Hematopoietic multipotent progenitor cell (in vitro differentiated cells): ENCODE measurements around the gene EYA2. TPM values are rescaled to one million over a fixed set of nuclear protein-coding genes. Genes with fewer than 3 reads are reported as not detected.

Experiments
- DNase-seq, 3 donors: peaks; one replicate each; pipeline ENCODE4 v3.0.0-alpha.2; 2011 to 2015; ENCODE audit warnings: low read depth in 2 of 3, low spot score in 2 of 3
- total RNA-seq: library from RNA; depleted of rRNA; stranded (reverse); fragments of >200 nt; gene quantifications from one replicate; pipeline ENCODE4 v1.2.3, GENCODE V29; 2012

EYA2 gene
- total RNA-seq, 1 donor: not detected

DNA sequence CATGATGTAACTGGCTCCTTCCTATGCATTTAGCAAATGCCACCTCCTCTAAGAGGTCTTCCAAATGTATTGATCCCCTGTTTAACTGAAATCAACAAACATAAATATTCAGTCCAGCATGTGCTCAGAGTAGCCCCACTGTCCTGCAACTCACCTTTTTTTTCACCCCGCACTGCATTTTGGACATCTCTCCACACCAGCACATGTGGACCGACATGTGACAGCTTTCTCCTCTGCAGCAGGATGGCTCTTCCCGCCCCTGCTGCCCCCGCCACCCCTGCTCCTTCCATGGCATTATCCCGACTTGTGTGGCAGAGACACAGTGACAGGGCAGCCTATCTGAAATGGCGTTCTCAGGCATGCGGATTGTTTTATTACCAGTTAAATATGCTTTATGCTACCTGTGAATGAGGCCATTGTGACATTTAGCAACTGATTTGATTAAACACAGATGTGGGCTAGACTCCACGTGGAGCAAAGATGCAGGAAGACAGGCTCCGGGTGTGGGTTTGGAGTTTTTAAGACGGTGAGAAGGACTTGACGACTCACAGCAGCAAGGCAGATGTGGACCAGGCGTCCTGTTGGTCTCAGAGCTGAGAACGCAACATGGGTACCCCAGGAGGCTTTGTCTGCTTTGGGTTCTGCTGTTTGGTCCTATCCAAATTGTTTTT, 161.2 kb downstream of the EYA2 start:
- no peak for DNase-seq

DNA sequence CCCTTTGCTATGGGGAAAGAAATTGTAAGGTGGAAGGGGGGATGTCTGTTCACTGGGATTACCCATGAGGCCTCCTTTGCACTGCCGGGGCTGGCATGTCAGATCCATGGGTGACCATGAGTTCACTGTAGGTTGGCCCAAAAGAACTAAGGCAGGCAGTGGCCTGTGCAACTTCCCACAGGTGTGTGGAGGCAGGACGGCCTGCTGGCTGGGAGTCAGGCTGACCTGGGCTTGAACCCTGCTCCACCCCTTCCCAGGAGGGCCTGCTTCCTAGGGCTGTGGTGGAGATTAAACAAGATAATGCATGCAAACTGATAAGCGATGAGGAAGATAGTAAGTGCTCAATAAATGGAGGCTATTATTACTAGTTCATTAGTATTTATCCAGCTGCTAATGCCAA, 163.0 kb downstream of the EYA2 start:
- DNase-seq: no peak

DNA sequence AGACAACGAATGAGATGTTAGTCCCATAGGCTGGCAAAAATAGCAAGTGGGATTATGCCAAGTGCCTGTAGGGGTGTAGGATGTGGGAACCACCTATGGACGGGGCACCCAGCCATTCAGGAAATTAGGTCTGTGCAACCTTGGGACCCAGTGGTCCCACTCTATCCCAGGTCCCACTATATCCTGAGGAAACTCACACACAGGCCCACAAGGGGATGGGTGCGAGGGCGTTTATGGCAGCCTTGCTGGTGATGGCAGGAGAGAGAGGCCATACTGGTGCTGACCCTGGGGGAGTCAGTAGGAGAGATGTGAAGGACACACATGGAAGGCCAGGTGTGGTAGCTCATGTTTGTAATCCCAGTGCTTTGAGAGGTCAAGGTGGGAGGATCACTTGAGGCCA, 163.6 kb downstream of the EYA2 start:
- DNase-seq: no peak

DNA sequence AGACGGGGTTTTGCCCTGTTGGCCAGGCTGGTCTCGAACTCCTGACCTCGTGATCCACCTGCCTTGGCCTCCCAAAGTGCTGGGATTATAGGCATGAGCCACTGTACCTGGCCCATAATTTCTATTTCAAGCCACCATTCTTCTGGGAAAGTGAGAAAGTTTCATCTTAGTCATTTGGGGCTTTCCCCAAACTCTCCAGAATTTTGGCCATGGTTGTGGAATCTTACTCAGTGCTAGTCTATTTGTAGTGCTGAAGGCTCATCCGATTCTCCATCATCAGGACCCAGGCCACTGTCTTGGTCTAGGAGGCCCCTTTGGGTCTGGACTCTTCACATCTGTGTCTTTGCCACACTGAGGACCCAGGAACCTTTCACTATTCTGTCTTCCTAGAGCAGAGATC, 164.9 kb downstream of the EYA2 start:
- DNase-seq: no peak

DNA sequence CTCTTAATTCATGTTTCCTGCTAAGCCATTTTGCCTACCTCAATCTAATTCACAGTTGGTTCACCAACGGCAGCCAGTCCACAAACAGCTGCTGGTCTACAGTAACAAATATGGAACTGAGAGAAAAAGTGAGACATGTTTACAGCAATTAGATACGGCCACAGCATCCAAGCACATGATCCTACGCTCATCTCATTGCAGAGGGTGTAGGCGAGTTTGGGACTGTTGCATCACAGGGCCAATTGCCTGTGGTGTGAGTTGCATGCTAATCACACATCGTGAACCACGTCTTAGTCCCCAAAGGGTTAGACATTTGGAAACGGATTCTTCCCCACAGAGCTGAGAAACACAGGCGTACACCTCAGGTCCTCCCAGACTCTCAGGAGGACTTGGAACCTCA, 166.9 kb downstream of the EYA2 start:
- DNase-seq: no peak

DNA sequence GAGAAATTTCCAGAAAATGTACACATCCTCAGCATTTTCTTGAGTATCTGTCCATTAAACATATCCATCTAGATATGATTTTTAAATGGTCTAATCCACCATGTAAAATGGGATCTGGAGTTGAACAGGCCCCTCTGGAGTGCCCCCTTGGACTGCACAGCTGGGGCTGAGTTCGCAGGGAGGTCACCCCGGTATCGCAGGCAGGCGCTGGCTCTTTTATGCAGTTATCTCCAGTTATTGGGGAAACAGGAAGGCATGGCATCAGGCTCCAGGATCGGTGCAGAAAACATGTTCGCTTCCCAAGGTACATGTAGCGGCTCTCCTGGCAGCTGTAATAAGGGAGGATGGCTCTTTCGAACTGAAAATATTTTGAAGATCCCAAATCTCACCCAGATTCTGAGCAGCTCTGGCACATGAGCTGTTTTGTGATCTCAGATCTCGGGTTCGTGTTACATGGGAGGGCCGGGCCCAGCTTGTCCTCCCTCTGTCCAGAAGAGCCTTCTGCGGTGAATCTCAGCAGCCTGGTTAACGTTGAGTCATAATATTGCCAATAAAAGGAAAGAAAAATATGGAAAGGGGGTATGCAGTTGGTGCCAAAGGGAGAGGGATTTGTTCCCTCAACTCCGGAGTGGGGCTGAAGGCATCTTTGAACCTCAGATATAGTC, 167.7 kb downstream of the EYA2 start:
- no peak for DNase-seq

DNA sequence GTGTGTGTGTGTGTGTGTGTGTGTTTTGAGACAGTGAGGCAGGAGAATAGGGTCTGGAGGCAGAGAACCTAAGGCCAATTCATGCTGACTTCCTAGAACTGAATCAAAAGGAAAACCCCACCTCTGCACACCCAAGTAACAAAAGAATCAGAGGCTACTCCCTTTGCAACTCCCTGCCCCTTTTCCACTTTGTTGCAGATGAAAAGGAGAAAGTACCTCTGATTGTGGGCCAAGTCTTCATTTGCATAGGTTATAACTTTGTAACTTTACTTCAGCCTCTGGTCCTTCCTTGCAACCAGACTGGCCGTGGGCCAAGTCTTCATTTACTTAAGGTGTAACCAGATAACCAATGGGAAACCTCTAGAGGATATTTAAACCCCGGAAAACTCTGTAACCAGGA, 168.8 kb downstream of the EYA2 start:
- no peak for DNase-seq

DNA sequence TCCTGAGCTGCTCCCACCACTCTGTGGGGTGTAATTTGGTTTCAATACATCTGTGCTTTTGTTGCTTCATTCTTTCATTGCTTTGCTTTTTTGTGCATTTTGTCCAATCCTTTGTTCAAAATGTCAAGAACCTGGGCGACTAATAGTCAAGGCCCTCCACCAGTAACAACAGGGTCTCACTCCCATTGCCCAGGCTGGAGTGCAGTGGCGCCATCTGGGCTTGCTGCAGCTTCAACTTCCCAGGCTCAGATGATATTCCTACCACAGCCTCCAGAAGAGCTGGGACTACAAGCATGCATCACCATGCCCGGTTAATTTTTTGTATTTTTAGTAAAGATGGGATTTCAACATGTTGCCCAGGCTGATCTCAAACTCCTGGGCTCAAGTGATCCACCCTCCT, 169.2 kb downstream of the EYA2 start:
- no peak for DNase-seq

DNA sequence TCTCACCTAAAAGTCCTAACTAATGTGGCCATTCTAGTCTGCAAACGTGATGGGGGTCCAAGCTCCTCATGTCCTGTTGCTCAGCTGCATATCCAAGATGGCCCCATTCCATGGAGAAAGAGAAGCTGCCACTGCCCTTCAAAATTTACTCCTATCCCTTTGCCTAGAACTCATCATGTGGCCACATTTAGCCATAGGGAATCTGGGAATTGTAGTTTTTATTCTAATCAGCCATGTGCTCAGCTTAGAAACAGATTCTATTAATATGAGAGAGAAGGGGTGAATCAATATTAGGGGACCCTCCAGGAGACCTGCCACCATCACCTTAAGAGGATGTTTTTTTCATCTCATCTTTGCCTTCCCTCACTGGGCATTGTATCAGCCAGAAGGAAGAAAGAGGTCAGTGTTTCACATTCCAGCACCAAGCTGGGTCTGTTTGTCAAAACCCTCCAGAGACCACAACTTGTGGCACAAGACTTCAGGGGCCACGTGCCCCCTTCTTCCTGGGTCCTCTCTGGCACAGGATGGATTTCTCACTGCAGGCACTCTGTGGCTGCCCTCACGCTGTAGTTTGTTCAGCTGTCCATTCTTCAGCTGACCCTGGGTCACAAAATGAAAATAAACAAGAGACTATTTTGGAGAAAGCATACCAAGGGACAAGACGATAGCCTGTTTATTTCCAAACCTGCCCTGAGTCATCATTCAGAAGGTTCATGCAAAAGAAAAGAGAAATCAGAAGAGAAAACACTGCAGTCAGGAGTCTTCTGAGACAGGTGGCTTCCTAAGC, 172.0 kb downstream of the EYA2 start:
- no peak for DNase-seq

DNA sequence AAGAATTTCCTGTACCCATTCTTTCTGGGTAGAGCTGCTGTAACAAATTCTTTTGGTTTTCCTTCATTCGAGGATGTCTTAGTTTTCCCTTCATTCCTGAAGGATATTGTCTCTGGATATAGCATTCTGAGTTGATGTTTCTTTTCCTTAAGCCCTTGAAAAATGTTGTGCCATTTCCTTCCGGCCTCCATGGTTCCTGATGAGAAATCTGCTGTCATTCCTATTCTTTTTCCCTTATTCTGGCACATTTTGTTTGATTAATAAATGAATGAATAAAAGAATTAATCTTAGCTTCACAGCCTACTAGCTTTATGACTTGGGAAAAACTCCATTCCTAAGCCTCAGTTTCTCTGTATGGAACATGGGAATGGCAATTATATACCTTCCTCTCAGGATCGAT, 173.1 kb downstream of the EYA2 start:
- no peak for DNase-seq

DNA sequence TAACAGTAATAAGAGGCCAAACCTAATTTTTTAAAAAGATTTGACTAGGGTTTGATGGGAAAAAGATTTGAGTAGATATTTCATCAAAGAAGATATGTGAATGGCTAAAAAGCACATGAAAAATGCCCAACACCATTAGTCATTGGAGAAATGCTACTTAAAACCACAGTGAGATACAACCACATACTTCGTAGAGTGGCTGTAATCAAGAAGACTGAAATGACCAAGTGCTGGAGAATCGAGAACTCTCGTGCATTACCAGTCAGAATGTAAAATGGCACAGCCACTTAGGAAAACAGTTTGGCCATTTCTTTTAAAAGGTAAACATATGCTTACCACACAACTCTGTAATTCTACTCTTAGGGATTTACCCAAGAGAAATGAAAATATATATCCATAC, 175.5 kb downstream of the EYA2 start:
- no peak for DNase-seq

DNA sequence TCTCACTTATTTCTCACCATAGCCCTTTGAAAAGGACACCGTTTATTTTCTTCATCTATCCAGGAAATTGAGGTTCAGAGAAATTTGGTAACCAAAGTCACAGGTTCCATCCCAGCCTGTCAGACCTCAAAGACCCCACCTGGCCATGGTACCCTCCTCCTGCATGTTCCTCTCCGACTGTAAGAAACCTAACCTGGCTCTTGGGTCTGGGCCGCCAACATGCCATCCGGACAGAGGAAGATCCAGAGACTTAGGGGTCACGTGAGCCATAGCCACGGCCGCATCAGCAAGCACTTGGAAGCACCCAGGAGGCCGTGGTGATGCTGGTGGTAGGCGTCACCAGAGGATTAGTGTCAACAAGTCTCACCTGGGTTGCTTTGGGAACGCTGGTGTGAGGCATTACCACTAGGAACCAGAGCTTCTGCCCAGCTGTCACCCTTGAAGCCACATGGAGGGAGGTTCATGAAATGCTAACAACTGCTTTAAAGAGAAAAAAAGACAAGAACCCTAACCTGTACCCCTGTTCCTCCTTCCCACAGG, 177.1 kb downstream of the EYA2 start:
- DNase-seq: no peak

DNA sequence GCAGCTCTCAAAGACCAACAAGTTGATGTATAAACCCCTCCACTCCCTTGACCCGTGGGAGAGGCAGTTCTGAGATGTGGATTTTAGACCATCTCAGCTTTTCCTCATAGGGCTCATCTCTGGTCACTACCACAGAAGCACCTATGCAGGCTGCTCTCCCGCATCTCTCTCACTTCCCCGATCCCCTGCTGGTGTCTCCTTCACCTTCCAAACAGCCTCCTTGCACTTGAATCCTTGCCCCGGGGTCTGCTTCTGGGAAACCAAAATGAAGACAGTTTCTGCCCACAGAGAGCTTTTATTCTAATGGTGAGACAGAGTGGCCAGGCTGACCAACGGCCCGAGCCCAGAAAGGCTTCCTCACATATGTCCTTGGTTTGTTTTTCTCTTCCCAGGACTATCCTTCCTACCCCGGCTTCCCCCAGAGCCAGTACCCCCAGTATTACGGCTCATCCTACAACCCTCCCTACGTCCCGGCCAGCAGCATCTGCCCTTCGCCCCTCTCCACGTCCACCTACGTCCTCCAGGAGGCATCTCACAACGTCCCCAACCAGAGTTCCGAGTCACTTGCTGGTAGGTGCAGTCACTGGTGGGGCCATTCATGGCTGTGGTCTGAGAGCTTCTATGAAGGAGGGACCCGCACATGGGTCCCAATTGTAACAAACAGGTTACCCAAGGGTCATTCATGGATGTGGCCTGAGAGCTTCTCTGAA, 179.3 kb downstream of the EYA2 start:
- DNase-seq: no peak

DNA sequence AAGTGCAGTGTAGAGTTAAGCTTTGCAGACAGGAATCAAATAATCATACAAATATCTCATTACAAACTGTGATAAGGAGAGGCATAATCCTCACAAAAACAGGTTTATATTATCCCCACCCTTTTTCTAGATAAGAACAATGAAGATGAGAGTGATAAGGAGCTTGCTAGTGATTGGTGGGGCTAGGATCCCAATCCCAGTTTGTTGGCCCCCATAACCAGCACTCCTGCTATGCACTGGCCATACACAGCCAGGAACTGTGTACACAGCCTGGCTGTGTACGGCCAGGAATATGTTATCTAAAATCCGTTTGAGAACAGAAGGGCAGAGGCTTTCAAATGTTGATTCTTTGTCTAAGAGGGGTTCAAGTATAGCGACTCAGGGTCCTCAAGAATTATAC, 180.6 kb downstream of the EYA2 start:
- DNase-seq: no peak

DNA sequence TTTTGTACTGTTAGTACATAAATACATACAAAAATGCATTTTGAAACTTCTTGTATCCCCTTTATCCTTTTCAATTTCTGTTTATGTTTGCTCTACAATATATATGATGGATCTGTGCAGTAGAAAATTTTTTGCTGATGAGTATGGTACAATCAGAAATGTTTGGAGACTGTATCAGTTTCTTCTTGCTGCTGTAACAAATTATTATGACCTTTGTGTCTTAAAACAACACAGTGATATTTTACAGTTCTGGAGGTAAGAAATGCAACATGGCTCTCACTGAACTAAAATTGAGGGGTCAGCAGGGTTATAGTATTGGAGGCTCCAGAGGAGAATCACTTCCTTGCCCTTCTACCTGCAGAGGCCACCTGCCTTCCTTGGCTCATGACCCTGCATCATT, 184.4 kb downstream of the EYA2 start:
- no peak for DNase-seq

DNA sequence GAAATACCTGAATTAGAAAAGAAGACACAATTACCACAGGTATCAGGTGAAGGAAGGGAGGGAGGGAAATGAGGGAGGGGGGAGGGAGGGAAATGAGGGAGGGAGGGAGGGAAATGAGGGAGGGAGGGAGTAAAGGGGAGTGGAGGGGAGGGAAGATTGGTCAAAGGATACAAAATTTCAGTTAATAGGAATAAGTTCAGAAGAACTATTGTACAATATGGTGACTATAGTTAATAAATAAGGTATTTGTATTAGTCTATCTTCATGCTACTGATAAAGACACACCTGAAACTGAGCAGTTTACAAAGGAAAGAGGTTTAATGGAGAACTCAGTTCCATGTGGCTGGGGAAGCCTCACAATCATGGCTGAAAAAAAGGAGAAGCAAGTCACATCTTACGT, 185.7 kb downstream of the EYA2 start:
- no peak for DNase-seq

DNA sequence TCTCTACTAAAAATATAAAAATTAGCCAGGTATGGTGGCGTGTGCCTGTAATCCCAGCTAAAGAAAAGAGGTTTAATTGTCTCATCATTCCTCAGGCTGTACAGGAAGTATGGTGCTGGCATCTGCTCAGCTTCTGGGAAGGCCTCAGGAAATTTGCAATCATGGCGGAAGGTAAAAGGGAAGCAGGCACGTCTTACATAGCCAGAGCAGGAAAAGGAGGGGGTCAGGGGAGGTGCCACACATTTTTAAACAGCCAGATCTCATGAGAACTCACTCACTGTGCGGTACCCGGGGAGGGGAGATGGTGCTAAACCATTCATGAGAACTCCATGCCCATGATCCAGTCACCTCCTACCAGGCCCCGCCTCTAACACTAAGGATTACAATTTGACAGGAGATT, 191.7 kb downstream of the EYA2 start:
- DNase-seq: no peak

DNA sequence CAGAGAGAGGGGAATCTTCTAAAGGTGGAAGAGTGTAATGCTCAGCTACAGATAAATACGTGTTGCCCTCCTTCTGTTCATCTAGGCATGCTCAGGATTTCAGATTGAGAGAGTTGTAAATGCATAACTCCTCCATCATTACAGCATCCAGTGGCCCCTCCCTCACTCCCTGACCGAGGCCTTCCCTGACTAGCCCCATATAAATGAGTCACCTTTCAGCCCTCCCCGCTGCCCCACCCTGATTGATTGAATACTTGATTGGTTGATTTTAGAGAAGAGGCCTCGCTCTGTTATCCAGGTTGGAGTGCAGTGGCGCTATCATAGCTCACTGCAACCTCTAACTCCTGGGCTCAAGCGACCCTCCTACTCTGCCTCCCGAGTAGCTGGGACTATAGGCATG, 193.7 kb downstream of the EYA2 start:
- DNase-seq: no peak

DNA sequence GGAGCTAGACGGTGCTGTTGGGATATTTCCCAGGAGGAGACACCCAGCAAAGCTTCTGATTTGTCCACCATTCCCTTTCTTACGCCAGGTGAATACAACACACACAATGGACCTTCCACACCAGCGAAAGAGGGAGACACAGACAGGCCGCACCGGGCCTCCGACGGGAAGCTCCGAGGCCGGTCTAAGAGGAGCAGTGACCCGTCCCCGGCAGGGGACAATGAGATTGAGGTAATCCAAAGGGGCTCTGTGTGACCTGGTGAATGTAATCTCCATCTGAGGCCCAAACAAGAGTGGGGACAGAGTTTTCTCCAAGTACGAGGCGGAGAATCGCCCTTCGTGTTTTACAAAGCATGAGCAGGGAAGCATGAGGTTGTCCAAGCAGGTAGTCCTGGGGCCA, 194.5 kb downstream of the EYA2 start:
- no peak for DNase-seq

DNA sequence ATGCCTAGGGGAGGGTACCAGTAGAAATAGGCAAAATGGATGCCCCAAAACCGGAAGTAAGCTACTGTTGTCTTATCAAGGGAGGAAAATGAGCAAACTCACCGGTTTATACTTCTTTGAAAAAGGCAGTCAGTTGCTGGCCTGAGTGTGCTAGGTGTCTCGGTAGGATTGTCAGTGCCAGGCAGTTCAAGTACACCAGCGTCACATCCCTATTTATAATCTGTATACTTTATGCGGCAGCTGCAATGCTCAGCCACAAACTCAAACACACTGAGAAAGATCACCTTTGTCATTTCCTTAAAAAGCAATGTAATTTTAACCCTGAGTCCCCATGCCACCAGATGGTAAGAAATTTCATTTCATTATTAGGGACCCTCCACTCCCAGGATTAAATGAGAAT, 196.2 kb downstream of the EYA2 start:
- no peak for DNase-seq

DNA sequence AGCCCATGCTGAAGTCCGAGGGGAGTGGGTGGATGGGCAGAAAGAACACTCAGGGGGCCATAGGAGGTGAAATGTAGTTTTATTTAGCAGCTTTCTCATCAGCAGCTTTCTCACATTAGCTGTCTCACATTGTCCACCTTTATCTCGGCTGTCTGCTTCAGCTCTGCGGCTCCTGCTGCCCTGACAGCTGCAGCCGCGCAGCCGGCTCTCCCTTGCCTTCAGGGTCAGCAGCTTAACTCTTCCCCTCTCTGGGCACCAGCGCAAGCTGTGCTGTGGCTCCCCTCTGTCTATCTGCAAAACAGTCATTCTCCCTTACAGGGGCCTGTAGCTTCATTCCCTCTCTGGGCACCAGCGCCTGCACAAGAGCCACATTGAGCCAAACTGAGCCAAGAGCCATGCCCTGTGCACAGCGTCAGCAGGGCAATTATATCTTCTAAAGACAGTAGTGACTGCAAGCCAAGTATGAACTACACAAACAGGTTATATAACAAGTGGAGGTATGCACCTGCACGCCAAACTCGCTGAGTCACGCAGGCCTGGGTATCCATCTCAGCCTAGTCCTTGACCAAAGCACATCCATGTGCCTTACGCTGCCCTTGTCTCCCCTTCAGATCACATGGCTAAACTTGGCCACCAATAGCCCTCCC, 198.8 kb downstream of the EYA2 start:
- no peak for DNase-seq
